ENCODE data around the gene IL17RD.

The IL17RD gene

GRCh38 chr3:57077630-57078343 lies 87.4 kb downstream of the IL17RD start:
- Histone ChIP-seq H3K4me3 (ENCODE audit: low read depth, low read length) (peak overlapping the region; percentile 74), H3K27me3 (replicated peaks) (no peaks in the 10 kb centered on the region), H3K27ac (no peak overlapping the region), H3K36me3 (replicated peaks) (no peaks in the 10 kb centered on the region)
- no peak for TF ChIP-seq CTCF (IDR thresholded peaks at IDR 0.05; ENCODE audit: low read depth, low read length, missing control alignments)
- in situ Hi-C loops (cut with HindIII; ENCODE audit: low pct_ligation_motif_present, low sequenced_read_pairs) = no loop called here
- DNase-seq = no peak

- no peak overlapping the region for H3K27ac ChIP-seq
- in situ Hi-C loops (cut with HindIII; ENCODE audit: low pct_ligation_motif_present, low sequenced_read_pairs) = no loop called here
Observed at GRCh38 chr3:57076422-57076951, 88.7 kb downstream of the IL17RD start.

GRCh38 chr3:57074135-57074534 lies 91.0 kb downstream of the IL17RD start:
- H3K36me3 ChIP-seq (replicated peaks) = no peaks in the 10 kb centered on the region
- H3K27me3 ChIP-seq (replicated peaks) = no peaks in the 10 kb centered on the region
- H3K4me3 ChIP-seq (ENCODE audit: low read depth, low read length) = no peak overlapping the region
- TF ChIP-seq CTCF (IDR thresholded peaks at IDR 0.05; ENCODE audit: low read depth, low read length, missing control alignments) = no peak
- in situ Hi-C loops (cut with HindIII; ENCODE audit: low pct_ligation_motif_present, low sequenced_read_pairs) = no loop called here
- no peak for DNase-seq
- H3K27ac ChIP-seq = no peak overlapping the region

More at GRCh38 chr3:57076422-57076951, 88.7 kb downstream of the IL17RD start:
- DNase-seq = no peak
- no peaks in the 10 kb centered on the region for H3K36me3 ChIP-seq (replicated peaks)
- H3K4me3 ChIP-seq (ENCODE audit: low read depth, low read length) = no peak overlapping the region
- H3K27me3 ChIP-seq (replicated peaks) = no peaks in the 10 kb centered on the region
- TF ChIP-seq CTCF (IDR thresholded peaks at IDR 0.05; ENCODE audit: low read depth, low read length, missing control alignments) = no peak

- DNase-seq = no peak
- in situ Hi-C loops (cut with HindIII; ENCODE audit: low pct_ligation_motif_present, low sequenced_read_pairs) = no loop called here
- H3K27me3 ChIP-seq (replicated peaks) = no peaks in the 10 kb centered on the region
- no peak overlapping the region for H3K4me3 ChIP-seq (ENCODE audit: low read depth, low read length)
- TF ChIP-seq CTCF (IDR thresholded peaks at IDR 0.05; ENCODE audit: low read depth, low read length, missing control alignments) = no peak
- H3K27ac ChIP-seq = no peak overlapping the region
- no peaks in the 10 kb centered on the region for H3K36me3 ChIP-seq (replicated peaks)
Observed at GRCh38 chr3:57073628-57074027, 91.5 kb downstream of the IL17RD start.

- Histone ChIP-seq H3K36me3 (replicated peaks) (no peaks in the 10 kb centered on the region), H3K4me3 (ENCODE audit: low read depth, low read length) (no peak overlapping the region), H3K27me3 (replicated peaks) (no peaks in the 10 kb centered on the region), H3K27ac (no peak overlapping the region)
- no peak for TF ChIP-seq CTCF (IDR thresholded peaks at IDR 0.05; ENCODE audit: low read depth, low read length, missing control alignments)
- in situ Hi-C loops (cut with HindIII; ENCODE audit: low pct_ligation_motif_present, low sequenced_read_pairs) = no loop called here
- no peak for DNase-seq
Observed at GRCh38 chr3:57069503-57069902, 95.7 kb downstream of the IL17RD start.

All from brain microvascular endothelial cell (primary cell).